SU-DHL-6 (cell line): Measurements from ENCODE around the gene CADPS.

ENCODE experiments used
- EZH2phosphoT487 ChIP-seq: fragments of 200-600 bp; sonication (generic), shearing (Covaris generic); conservative IDR thresholded peaks from 2 replicates; pipeline ENCODE4 v1.6.1; 2018; ENCODE audit warnings: mild to moderate bottlenecking, antibody characterized with exemption, low read length, moderate library complexity, mixed read lengths
- TF ChIP-seq, protein P1 (sequence below): fragments of 200-600 bp; sonication (generic); IDR thresholded peaks from one replicate; pipeline ENCODE4 v1.5.1; 2017; ENCODE audit warnings: antibody characterized with exemption, mild to moderate bottlenecking, low read length, moderate library complexity; ENCODE audit not compliant: insufficient read depth, poor library complexity, severe bottlenecking

GRCh38 chr3:62404321-62404720 lies 470.9 kb downstream of the CADPS start:
- TF ChIP-seq, protein P1, sequence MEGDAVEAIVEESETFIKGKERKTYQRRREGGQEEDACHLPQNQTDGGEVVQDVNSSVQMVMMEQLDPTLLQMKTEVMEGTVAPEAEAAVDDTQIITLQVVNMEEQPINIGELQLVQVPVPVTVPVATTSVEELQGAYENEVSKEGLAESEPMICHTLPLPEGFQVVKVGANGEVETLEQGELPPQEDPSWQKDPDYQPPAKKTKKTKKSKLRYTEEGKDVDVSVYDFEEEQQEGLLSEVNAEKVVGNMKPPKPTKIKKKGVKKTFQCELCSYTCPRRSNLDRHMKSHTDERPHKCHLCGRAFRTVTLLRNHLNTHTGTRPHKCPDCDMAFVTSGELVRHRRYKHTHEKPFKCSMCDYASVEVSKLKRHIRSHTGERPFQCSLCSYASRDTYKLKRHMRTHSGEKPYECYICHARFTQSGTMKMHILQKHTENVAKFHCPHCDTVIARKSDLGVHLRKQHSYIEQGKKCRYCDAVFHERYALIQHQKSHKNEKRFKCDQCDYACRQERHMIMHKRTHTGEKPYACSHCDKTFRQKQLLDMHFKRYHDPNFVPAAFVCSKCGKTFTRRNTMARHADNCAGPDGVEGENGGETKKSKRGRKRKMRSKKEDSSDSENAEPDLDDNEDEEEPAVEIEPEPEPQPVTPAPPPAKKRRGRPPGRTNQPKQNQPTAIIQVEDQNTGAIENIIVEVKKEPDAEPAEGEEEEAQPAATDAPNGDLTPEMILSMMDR, result no peak
- TF ChIP-seq EZH2phosphoT487, result no peak
